ENCODE data around the gene NELL2. TPM values are rescaled to one million over a fixed set of nuclear protein-coding genes. Genes with fewer than 3 reads are reported as not detected.

NELL2 gene
- polyA plus RNA-seq, 3 donors, result 0.09 to 0.98 (median 0.39) TPM

- H3K4me3 ChIP-seq (replicated peaks in 1 of 3; ENCODE audit: low read depth in 2 of 3, low read length in 3 of 3), result no peak overlapping the region
- Mint-ChIP-seq H3K4me3 (no peak overlapping the region), H3K27me3 (ENCODE audit: low read depth in 3 of 3) (peaks cover 0 to 3% (median 0%) of the 10 kb centered on the region in 3 donors), H3K4me1 (no peaks in the 10 kb centered on the region), H3K9me3 (peaks cover 3 to 19% (median 6%) of the 10 kb centered on the region in 7 donors), H3K27ac (no peak overlapping the region), H3K36me3 (no peaks in the 10 kb centered on the region)
- H3K27me3 ChIP-seq (ENCODE audit: control insufficient read depth in 2 of 2, insufficient read depth in 2 of 2, low read length in 2 of 2), result no peaks in the 10 kb centered on the region
- peaks cover 0 to 7% of the 10 kb centered on the region in 2 donors for H3K9me3 ChIP-seq (replicated peaks in 1 of 2; ENCODE audit: control insufficient read depth in 1 of 2, insufficient read depth in 1 of 2, low read length in 2 of 2)
- no peak overlapping the region for H3K4me2 ChIP-seq (replicated peaks; ENCODE audit: extremely low read depth, low read length, poor library complexity, severe bottlenecking)
- no peak overlapping the region for H3K27ac ChIP-seq (ENCODE audit: low read depth in 1 of 2, low read length in 2 of 2)
- H3K79me2 ChIP-seq (ENCODE audit: insufficient read depth, low read length), result no peaks in the 10 kb centered on the region
- TF ChIP-seq CTCF (IDR thresholded peaks at IDR 0.05), result no peak
- DNase-seq, result no peak
- intact Hi-C loops (cut with micrococcal nuclease), result no loop called here
- H4K20me1 ChIP-seq (ENCODE audit: insufficient read depth, low read length), result no peaks in the 10 kb centered on the region
- no peaks in the 10 kb centered on the region for H3K36me3 ChIP-seq (replicated peaks in 1 of 2; ENCODE audit: control insufficient read depth in 1 of 2, insufficient read depth in 2 of 2, low read length in 2 of 2)
- no peak overlapping the region for H3K9ac ChIP-seq (ENCODE audit: insufficient read depth, low read length, poor library complexity, severe bottlenecking)
- no peaks in the 10 kb centered on the region for H3K4me1 ChIP-seq (ENCODE audit: control insufficient read depth in 1 of 2, insufficient read depth in 2 of 2, low read length in 2 of 2)
- H2AFZ ChIP-seq (ENCODE audit: insufficient read depth, low read depth, low read length, poor library complexity, severe bottlenecking), result no peak overlapping the region
Observed at GRCh38 chr12:44885902-44886301, 9.8 kb upstream of the NELL2 start.

GRCh38 chr12:44881197-44881596, 5.1 kb upstream of the NELL2 start:
- Histone ChIP-seq H2AFZ (ENCODE audit: insufficient read depth, low read depth, low read length, poor library complexity, severe bottlenecking) (no peak overlapping the region), H4K20me1 (ENCODE audit: insufficient read depth, low read length) (no peaks in the 10 kb centered on the region), H3K4me1 (ENCODE audit: control insufficient read depth in 1 of 2, insufficient read depth in 2 of 2, low read length in 2 of 2) (no peaks in the 10 kb centered on the region), H3K27me3 (ENCODE audit: control insufficient read depth in 2 of 2, insufficient read depth in 2 of 2, low read length in 2 of 2) (peaks cover 15 to 29% of the 10 kb centered on the region in 2 donors), H3K9me3 (replicated peaks in 1 of 2; ENCODE audit: control insufficient read depth in 1 of 2, insufficient read depth in 1 of 2, low read length in 2 of 2) (peaks cover 4 to 11% of the 10 kb centered on the region in 2 donors), H3K4me3 (replicated peaks in 1 of 3; ENCODE audit: low read depth in 2 of 3, low read length in 3 of 3) (no peak overlapping the region), H3K36me3 (replicated peaks in 1 of 2; ENCODE audit: control insufficient read depth in 1 of 2, insufficient read depth in 2 of 2, low read length in 2 of 2) (no peaks in the 10 kb centered on the region), H3K27ac (ENCODE audit: low read depth in 1 of 2, low read length in 2 of 2) (no peak overlapping the region), H3K4me2 (replicated peaks; ENCODE audit: extremely low read depth, low read length, poor library complexity, severe bottlenecking) (no peak overlapping the region), H3K79me2 (ENCODE audit: insufficient read depth, low read length) (no peaks in the 10 kb centered on the region), H3K9ac (ENCODE audit: insufficient read depth, low read length, poor library complexity, severe bottlenecking) (no peak overlapping the region)
- Mint-ChIP-seq H3K4me3 (no peak overlapping the region), H3K27ac (no peak overlapping the region), H3K27me3 (ENCODE audit: low read depth in 3 of 3) (peaks cover 12 to 20% (median 19%) of the 10 kb centered on the region in 3 donors), H3K9me3 (peaks cover 3 to 22% (median 9%) of the 10 kb centered on the region in 7 donors), H3K36me3 (no peaks in the 10 kb centered on the region), H3K4me1 (peaks cover 4% of the 10 kb centered on the region)
- no CpG with 5 or more reads among the region's 1 CpG for WGBS (ENCODE audit: insufficient coverage)
- intact Hi-C loops (cut with micrococcal nuclease), result no loop called here
- TF ChIP-seq CTCF (IDR thresholded peaks at IDR 0.05), result no peak
- DNase-seq, result no peak

Measured in CD14-positive monocyte (primary cell).